ENCODE data around the gene DNAAF2.

DNA sequence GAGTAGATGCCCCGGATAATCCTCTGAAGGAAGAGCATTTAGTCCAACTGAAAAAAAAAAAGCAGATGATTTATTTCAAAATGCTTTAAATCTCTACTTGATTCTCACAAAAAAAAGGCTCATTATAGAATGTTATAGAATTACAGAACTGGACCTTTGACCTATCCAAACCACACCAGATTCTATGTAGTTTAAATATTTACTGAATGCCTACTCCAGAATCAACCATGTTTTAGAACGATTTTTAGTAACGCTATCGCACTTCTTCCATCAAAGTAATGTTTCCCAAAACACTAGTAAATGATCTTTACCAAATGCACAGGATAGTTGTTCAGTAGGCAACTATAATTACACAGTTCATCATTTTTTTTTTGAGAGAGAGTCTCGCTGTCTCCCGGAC lies 51.4 kb downstream of the DNAAF2 start:
- TF ChIP-seq, protein P1, sequence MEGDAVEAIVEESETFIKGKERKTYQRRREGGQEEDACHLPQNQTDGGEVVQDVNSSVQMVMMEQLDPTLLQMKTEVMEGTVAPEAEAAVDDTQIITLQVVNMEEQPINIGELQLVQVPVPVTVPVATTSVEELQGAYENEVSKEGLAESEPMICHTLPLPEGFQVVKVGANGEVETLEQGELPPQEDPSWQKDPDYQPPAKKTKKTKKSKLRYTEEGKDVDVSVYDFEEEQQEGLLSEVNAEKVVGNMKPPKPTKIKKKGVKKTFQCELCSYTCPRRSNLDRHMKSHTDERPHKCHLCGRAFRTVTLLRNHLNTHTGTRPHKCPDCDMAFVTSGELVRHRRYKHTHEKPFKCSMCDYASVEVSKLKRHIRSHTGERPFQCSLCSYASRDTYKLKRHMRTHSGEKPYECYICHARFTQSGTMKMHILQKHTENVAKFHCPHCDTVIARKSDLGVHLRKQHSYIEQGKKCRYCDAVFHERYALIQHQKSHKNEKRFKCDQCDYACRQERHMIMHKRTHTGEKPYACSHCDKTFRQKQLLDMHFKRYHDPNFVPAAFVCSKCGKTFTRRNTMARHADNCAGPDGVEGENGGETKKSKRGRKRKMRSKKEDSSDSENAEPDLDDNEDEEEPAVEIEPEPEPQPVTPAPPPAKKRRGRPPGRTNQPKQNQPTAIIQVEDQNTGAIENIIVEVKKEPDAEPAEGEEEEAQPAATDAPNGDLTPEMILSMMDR (IDR thresholded peaks at IDR 0.05; ENCODE audit: low read depth, low read length, poor library complexity, severe bottlenecking), result no peak
- TF ChIP-seq EZH2phosphoT487 (IDR thresholded peaks at IDR 0.05; ENCODE audit: borderline replicate concordance, low read length), result no peak
